Kidney epithelial cell (primary cell): ENCODE data around the gene IPCEF1. TPM values are rescaled to one million over a fixed set of nuclear protein-coding genes. Genes with fewer than 3 reads are reported as not detected.
"Not testable (repeated sequence)": the region's sequence is repeated elsewhere in the genome, so short reads cannot be mapped to it uniquely, and the experiment has no call there.

Experiments
- DNase-seq: peaks from one replicate; pipeline ENCODE4 v3.0.0-alpha.2; 2010; ENCODE audit warnings: low read depth
- H3K27me3 ChIP-seq: 2 replicates; pipeline ENCODE4 v1.6.0; 2011; ENCODE audit warnings: low read length; ENCODE audit not compliant: control insufficient read depth, insufficient read depth
- H3K36me3 ChIP-seq: 2 replicates; pipeline ENCODE4 v1.5.1; 2011; ENCODE audit warnings: low read length; ENCODE audit not compliant: control insufficient read depth, insufficient read depth
- H3K4me3 ChIP-seq: 2 replicates; pipeline ENCODE4 v1.5.1; 2011; ENCODE audit warnings: low read depth, mild to moderate bottlenecking, control low read depth, low read length
- total RNA-seq: library from RNA; depleted of rRNA; stranded (reverse); fragments of >200 nt; gene quantifications from 2 replicates; pipeline ENCODE4 v1.2.3, GENCODE V29; 2015
- TF ChIP-seq, protein P1 (sequence below): IDR thresholded peaks from 2 replicates; pipeline ENCODE4 v1.5.1; 2011; ENCODE audit warnings: mild to moderate bottlenecking, moderate library complexity, low read length, control low read depth, inconsistent platforms; ENCODE audit not compliant: insufficient read depth, poor library complexity, severe bottlenecking

The IPCEF1 gene
- total RNA-seq, 1 donor from 2014 or later = 1.0 TPM

DNA sequence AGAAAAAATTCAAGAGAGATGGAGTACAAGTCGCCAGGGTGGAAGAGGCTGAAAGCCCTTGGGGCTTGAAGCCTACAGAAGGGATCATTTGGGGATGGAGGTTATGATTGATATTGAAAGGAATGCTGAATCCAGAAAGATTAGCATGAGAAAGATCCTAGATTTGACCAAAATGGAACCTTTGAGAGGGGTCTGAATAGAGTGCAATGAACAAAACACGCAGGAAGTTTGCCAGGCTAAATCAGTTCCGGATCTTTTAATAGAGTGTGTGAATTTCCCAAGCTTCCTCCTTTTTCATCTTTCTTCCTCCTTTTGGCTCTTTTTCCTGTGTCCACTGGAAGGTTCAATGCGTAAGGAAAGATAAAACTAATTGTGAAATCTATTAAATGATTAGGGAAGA is 15.3 kb downstream of the IPCEF1 start:
- no peaks in the 10 kb centered on the region for H3K27me3 ChIP-seq
- no peaks in the 10 kb centered on the region for H3K36me3 ChIP-seq
- DNase-seq = no peak
- TF ChIP-seq, protein P1, sequence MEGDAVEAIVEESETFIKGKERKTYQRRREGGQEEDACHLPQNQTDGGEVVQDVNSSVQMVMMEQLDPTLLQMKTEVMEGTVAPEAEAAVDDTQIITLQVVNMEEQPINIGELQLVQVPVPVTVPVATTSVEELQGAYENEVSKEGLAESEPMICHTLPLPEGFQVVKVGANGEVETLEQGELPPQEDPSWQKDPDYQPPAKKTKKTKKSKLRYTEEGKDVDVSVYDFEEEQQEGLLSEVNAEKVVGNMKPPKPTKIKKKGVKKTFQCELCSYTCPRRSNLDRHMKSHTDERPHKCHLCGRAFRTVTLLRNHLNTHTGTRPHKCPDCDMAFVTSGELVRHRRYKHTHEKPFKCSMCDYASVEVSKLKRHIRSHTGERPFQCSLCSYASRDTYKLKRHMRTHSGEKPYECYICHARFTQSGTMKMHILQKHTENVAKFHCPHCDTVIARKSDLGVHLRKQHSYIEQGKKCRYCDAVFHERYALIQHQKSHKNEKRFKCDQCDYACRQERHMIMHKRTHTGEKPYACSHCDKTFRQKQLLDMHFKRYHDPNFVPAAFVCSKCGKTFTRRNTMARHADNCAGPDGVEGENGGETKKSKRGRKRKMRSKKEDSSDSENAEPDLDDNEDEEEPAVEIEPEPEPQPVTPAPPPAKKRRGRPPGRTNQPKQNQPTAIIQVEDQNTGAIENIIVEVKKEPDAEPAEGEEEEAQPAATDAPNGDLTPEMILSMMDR = no peak
- H3K4me3 ChIP-seq = no peak overlapping the region

DNA sequence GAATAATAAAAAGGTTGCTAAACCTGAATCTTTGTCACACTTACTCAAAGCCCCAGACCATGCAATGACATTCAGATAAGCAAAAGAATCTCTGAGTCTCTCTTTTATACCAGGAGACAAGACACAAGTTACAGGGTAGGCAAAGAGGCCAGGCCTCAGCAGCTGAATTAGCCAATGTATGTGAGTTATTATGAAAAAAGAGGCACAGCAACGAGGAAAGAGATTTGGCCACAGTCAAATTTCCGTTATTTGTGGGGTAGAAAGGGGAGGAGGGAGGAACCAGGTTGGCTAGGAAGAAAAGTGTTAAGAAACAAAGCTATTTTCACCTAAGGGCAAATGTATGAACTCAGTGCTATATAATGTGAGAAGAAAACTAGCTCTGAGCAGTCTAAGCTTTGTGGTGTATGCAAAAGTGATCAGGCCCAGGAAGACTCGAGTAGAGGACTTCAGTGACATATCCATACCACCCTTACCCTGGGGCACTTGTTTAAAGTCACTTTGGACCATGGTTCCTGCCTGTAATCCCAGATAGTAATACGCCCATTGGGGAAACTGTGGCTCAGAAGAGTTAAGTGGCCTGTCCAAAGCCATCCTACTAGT is 19.1 kb downstream of the IPCEF1 start:
- H3K4me3 ChIP-seq = no peak overlapping the region
- DNase-seq = no peak
- H3K36me3 ChIP-seq = no peaks in the 10 kb centered on the region
- TF ChIP-seq, protein P1 = no peak
- H3K27me3 ChIP-seq = no peaks in the 10 kb centered on the region

DNA sequence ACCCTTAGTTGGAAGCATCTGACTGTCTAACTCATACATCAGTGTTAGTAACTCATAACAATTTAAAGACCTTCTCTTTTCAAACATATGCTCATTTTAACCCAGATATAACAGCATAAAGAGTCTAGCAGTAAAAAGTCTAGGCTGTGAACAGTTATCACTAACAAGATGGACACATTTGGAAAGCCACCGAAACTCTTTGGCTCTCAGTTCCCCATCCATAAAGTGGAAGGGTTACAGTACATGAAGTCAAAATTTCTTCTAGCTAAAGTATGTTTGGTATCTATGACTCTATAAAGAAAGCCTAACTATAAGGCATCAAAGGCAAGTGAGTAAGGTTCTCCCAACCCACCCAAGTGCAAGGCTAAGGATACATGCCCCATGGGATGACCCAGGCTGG is 22.5 kb downstream of the IPCEF1 start:
- not testable (repeated sequence) for H3K36me3 ChIP-seq, H3K4me3 ChIP-seq, DNase-seq, H3K27me3 ChIP-seq

DNA sequence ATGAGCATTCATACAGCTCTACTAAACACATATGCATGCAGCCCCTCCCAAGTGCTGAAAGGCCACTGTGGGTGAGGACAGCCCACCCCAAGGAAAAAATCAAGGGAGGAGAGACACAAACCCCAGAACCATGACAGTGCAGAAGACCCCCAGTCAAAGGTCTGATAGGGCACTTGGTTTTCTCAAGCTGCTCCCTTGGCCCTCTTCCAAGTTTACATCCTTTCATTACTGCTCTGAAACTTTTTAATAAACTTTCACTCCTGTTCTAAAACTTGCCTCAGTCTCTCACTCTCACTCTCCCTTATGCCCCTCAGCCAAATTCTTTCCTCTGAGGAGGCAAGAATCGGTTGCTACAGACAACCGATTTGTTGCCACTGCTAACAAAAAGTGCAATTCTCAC is 24.9 kb downstream of the IPCEF1 start:
- no peak overlapping the region for H3K4me3 ChIP-seq
- no peak for DNase-seq
- no peaks in the 10 kb centered on the region for H3K27me3 ChIP-seq
- TF ChIP-seq, protein P1 = no peak
- no peaks in the 10 kb centered on the region for H3K36me3 ChIP-seq

DNA sequence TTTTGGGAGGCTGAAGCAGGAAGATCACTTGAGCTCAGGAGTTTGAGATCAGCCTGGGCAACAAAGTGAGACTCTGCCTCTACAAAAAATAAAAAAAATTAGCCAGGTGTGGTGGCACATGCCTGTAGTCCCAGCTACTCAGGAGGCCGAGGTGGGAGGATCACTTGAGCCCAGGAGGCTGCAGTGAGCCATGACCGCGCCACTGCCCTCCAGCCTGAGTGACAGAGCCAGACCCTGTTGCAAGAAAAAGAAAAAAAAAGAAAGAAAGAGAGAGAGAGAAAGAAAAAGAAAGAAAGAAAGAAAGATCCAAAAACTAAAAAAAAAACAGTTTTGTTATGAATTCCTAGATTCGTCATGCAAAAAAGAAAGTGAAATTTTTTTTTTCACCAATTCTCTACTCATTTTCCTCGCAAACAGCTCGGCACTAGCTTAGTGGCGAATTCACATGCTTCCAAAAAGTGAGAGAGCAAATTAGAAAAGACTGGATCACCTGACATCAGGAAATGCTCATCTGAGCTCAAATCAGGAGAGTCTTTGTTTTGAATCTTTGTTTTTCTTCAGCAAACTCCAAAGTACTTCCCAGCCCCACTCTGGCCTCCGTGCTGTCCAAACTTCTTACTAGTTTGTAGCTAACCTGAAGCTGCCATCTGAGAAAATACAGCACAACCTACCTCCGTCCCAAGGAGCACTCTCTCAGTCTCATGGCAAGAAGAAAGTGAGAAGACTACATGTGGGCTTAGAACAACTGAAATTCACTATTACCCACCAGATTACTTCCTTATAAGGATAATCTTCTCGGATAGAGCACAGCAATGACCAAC is 27.0 kb downstream of the IPCEF1 start:
- no peak for DNase-seq
- Histone ChIP-seq H3K36me3 (no peaks in the 10 kb centered on the region), H3K27me3 (no peaks in the 10 kb centered on the region), H3K4me3 (no peak overlapping the region)
- TF ChIP-seq, protein P1 = no peak

DNA sequence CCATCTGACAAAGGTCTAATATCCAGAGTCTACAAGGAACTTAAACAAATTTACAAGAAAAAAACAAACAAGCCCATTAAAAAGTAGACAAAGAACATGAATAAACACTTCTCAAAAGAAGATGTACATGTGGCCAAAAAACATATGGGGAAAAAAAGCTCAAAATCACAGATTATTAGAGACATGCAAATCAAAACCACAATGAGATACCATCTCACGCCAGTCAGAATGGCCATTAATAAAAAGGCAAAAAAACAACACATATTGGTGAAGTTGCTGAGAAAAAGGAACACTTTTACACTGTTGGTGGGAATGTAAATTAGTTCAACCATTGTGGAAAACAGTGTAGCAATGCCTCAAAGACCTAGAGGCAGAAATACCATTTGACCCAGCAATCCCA is 29.3 kb downstream of the IPCEF1 start:
- H3K27me3 ChIP-seq, H3K4me3 ChIP-seq, H3K36me3 ChIP-seq, DNase-seq: not testable (repeated sequence)

DNA sequence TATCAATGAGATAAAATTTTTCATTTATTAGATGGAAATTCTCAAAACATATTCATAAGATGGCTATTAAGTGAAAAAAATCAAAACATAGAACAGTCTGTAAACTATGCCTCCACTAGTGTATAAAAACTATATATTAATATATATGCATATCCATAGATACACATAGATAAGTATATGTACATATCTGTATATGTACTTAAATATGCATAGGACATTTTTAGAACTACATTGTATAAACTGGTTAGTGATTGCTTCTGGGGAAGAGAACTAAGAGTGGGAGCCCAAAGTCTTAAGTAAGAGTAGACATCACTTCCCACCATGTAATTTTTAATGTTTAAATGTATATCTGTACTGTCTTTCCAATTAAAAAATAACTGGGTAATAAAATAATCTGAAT is 31.5 kb downstream of the IPCEF1 start:
- no peak for DNase-seq
- TF ChIP-seq, protein P1 = no peak
- H3K4me3 ChIP-seq = no peak overlapping the region
- H3K27me3 ChIP-seq = no peaks in the 10 kb centered on the region
- H3K36me3 ChIP-seq = no peaks in the 10 kb centered on the region
